PC-9 (cell line): ENCODE data around the gene MTARC2. TPM values are rescaled to one million over a fixed set of nuclear protein-coding genes. Genes with fewer than 3 reads are reported as not detected.

Experiments
- BruUV-seq: library from RNA; stranded (reverse); fragments of 400-500 nt; replicated peaks from 2 replicates; lab custom pipeline; 2021; lab: Mats Ljungman, UMichigan
- CTCF ChIA-PET: fragments of 300-600 bp; sonication (Branson Sonifier 250); formaldehyde crosslinking; loops from one replicate; lab custom pipeline; 2022; ENCODE audit warnings: antibody characterized with exemption; lab: Charles Lee
- POLR2A ChIA-PET: fragments of 300-600 bp; sonication (Branson Sonifier 250); formaldehyde crosslinking; loops from one replicate; lab custom pipeline; 2022; ENCODE audit warnings: antibody characterized with exemption; ENCODE audit not compliant: unreplicated experiment; lab: Charles Lee
- DNase-seq, 2 experiments: peaks; one replicate each; pipeline versions ENCODE4 v3.0.0 to v3.0.0-alpha.2; 2015 to 2022; ENCODE audit warnings: mixed read lengths in 1 of 2
- H2AFZ ChIP-seq: fragments of 200-600 bp; sonication (generic); 2 replicates; pipeline ENCODE4 v1.8.1; 2017; ENCODE audit warnings: antibody characterized with exemption
- H3F3A ChIP-seq: fragments of 200-600 bp; sonication (generic); 2 replicates; pipeline ENCODE4 v1.8.1; 2017; ENCODE audit warnings: antibody characterized with exemption, mild to moderate bottlenecking, low read depth; ENCODE audit not compliant: insufficient read depth
- H3K27ac ChIP-seq: fragments of 200-600 bp; sonication (generic); 2 replicates; pipeline ENCODE4 v1.6.1; 2016; ENCODE audit warnings: mixed run types
- H3K27me3 ChIP-seq: fragments of 200-600 bp; sonication (generic); 2 replicates; pipeline ENCODE4 v1.6.1; 2016; ENCODE audit warnings: low read depth, mixed run types; ENCODE audit not compliant: insufficient read depth
- H3K36me3 ChIP-seq: fragments of 200-600 bp; sonication (generic); 2 replicates; pipeline ENCODE4 v1.6.1; 2016; ENCODE audit warnings: low read depth, mixed run types
- H3K4me1 ChIP-seq: fragments of 200-600 bp; sonication (generic); replicated peaks from 2 replicates; pipeline ENCODE4 v1.6.1; 2016; ENCODE audit warnings: mixed run types; ENCODE audit not compliant: insufficient read depth
- H3K4me2 ChIP-seq: fragments of 200-600 bp; sonication (generic); 2 replicates; pipeline ENCODE4 v1.6.1; 2017; ENCODE audit warnings: mixed run types
- H3K4me3 ChIP-seq: fragments of 200-600 bp; sonication (generic); 2 replicates; pipeline ENCODE4 v1.6.1; 2016; ENCODE audit warnings: mixed run types
- H3K79me2 ChIP-seq: fragments of 200-600 bp; sonication (generic); 2 replicates; pipeline ENCODE4 v1.6.1; 2017; ENCODE audit warnings: low read depth, mixed run types
- H3K9me2 ChIP-seq: fragments of 200-600 bp; sonication (generic); 2 replicates; pipeline ENCODE4 v1.8.1; 2017; ENCODE audit warnings: mild to moderate bottlenecking; ENCODE audit not compliant: insufficient read depth
- H3K9me3 ChIP-seq: fragments of 200-600 bp; sonication (generic); 2 replicates; pipeline ENCODE4 v1.8.1; 2016; ENCODE audit warnings: low read depth; ENCODE audit not compliant: insufficient read depth
- H4K20me1 ChIP-seq: fragments of 200-600 bp; sonication (generic); 2 replicates; pipeline ENCODE4 v1.8.1; 2017; ENCODE audit not compliant: insufficient read depth
- CTCF ChIP-seq: fragments of 200-600 bp; sonication (generic); conservative IDR thresholded peaks from 2 replicates; pipeline ENCODE4 v1.6.1; 2017; ENCODE audit warnings: mixed run types, antibody characterized with exemption, mild to moderate bottlenecking, moderate library complexity
- EZH2 ChIP-seq: fragments of 200-600 bp; sonication (generic); IDR thresholded peaks from 2 replicates; pipeline ENCODE4 v1.8.0; 2017; ENCODE audit warnings: antibody characterized with exemption, low read depth
- intact Hi-C: fragments of 100-400 bp; cut with micrococcal nuclease; formaldehyde crosslinking; loops from one replicate; pipeline ENCODE4 v1.10.0; 2022; ENCODE audit not compliant: unreplicated experiment
- total RNA-seq: library from RNA; stranded (reverse); gene quantifications from 2 replicates; pipeline ENCODE4 v1.2.3, GENCODE V29; 2021

MTARC2 gene
- total RNA-seq, 1 experiment from 2014 or later = 23.1 TPM

GRCh38 chr1:220741349-220741748, 6.8 kb upstream of the MTARC2 start:
- Histone ChIP-seq H3K4me1 (no peaks in the 10 kb centered on the region), H3F3A (no peaks in the 10 kb centered on the region), H3K9me3 (no peaks in the 10 kb centered on the region), H3K79me2 (no peaks in the 10 kb centered on the region), H3K27me3 (no peaks in the 10 kb centered on the region), H3K4me2 (no peak overlapping the region), H3K27ac (no peak overlapping the region), H2AFZ (no peak overlapping the region), H3K36me3 (no peaks in the 10 kb centered on the region; the same call in 1 of the 2 replicates), H3K9me2 (no peaks in the 10 kb centered on the region), H4K20me1 (no peaks in the 10 kb centered on the region), H3K4me3 (no peak overlapping the region)
- ChIA-PET POLR2A (no interaction called here), CTCF (no interaction called here)
- intact Hi-C loops = no loop called here
- DNase-seq = no peak
- no TSS peak for BruUV-seq
- TF ChIP-seq CTCF (no peak), EZH2 (no peak)

- no TSS peak for BruUV-seq
- Histone ChIP-seq H3K27me3 (no peaks in the 10 kb centered on the region), H3F3A (no peaks in the 10 kb centered on the region), H3K9me3 (no peaks in the 10 kb centered on the region), H3K4me2 (no peak overlapping the region), H3K79me2 (no peaks in the 10 kb centered on the region), H3K36me3 (no peaks in the 10 kb centered on the region; the same call in 1 of the 2 replicates), H3K27ac (no peak overlapping the region), H2AFZ (no peak overlapping the region), H3K4me1 (no peaks in the 10 kb centered on the region), H4K20me1 (no peaks in the 10 kb centered on the region), H3K9me2 (no peaks in the 10 kb centered on the region), H3K4me3 (no peak overlapping the region)
- POLR2A ChIA-PET = no interaction called here
- intact Hi-C loops = no loop called here
- TF ChIP-seq CTCF (no peak), EZH2 (no peak)
- DNase-seq = no peak
- CTCF ChIA-PET = no interaction called here
Measured at GRCh38 chr1:220741825-220742224, 6.3 kb upstream of the MTARC2 start.

GRCh38 chr1:220742520-220742919, 5.6 kb upstream of the MTARC2 start:
- H3F3A ChIP-seq = peaks cover 6% of the 10 kb centered on the region; the same call in 1 of the 2 replicates
- TF ChIP-seq CTCF (no peak), EZH2 (no peak)
- CTCF ChIA-PET = no interaction called here
- H3K27ac ChIP-seq = no peak overlapping the region
- H3K9me2 ChIP-seq = no peaks in the 10 kb centered on the region
- H3K9me3 ChIP-seq = no peaks in the 10 kb centered on the region
- H3K79me2 ChIP-seq = no peaks in the 10 kb centered on the region
- no peak overlapping the region for H2AFZ ChIP-seq
- H4K20me1 ChIP-seq = no peaks in the 10 kb centered on the region
- intact Hi-C loops = no loop called here
- no peaks in the 10 kb centered on the region; the same call in 1 of the 2 replicates for H3K36me3 ChIP-seq
- DNase-seq = no peak
- H3K27me3 ChIP-seq = no peaks in the 10 kb centered on the region
- no TSS peak for BruUV-seq
- POLR2A ChIA-PET = no interaction called here
- H3K4me3 ChIP-seq = no peak overlapping the region
- no peak overlapping the region for H3K4me2 ChIP-seq
- H3K4me1 ChIP-seq = 0 out of 2 replicates have a peak, but pooled peaks cover 5% of the 10 kb centered on the region
